ENCODE measurements around the gene GARRE1. TPM values are rescaled to one million over a fixed set of nuclear protein-coding genes. Genes with fewer than 3 reads are reported as not detected.

GARRE1 gene
- total and polyA plus RNA-seq, 4 donors: 24.6 to 31.5 (median 26.3) TPM

- no peaks in the 10 kb centered on the region for H3K9me3 ChIP-seq (ENCODE audit: control insufficient read depth, insufficient read depth, low read length)
- WGBS (ENCODE audit: insufficient coverage): 96% methylated on average over 4 of the region's 18 CpGs
- no peaks in the 10 kb centered on the region for H3K27me3 ChIP-seq (ENCODE audit: control insufficient read depth, insufficient read depth, low read length)
- peak in 2 of 6 donors; percentile 28 to 52 for DNase-seq (ENCODE audit: low read depth in 4 of 6, low spot score in 6 of 6)
- H3K36me3 ChIP-seq (ENCODE audit: control insufficient read depth, insufficient read depth, low read length): peaks cover 33% of the 10 kb centered on the region
- H3K4me3 ChIP-seq (ENCODE audit: low read depth, low read length): no peak overlapping the region
- H3K4me1 ChIP-seq (ENCODE audit: control insufficient read depth, insufficient read depth, low read length): no peaks in the 10 kb centered on the region
- no peak overlapping the region for H3K27ac ChIP-seq (ENCODE audit: low read depth, low read length)
Measured at GRCh38 chr19:34217952-34218817, 36.2 kb upstream of the GARRE1 start.

- Histone ChIP-seq H3K4me3 (ENCODE audit: low read depth, low read length) (no peak overlapping the region), H3K4me1 (ENCODE audit: control insufficient read depth, insufficient read depth, low read length) (no peaks in the 10 kb centered on the region), H3K27ac (ENCODE audit: low read depth, low read length) (no peak overlapping the region), H3K27me3 (ENCODE audit: control insufficient read depth, insufficient read depth, low read length) (no peaks in the 10 kb centered on the region), H3K36me3 (ENCODE audit: control insufficient read depth, insufficient read depth, low read length) (peaks cover 34% of the 10 kb centered on the region), H3K9me3 (ENCODE audit: control insufficient read depth, insufficient read depth, low read length) (no peaks in the 10 kb centered on the region)
- DNase-seq (ENCODE audit: low read depth in 4 of 6, low spot score in 6 of 6): no peak
- no CpG with 5 or more reads among the region's 2 CpGs for WGBS (ENCODE audit: insufficient coverage)
Measured at GRCh38 chr19:34218818-34219164, 35.6 kb upstream of the GARRE1 start.

- WGBS (ENCODE audit: insufficient coverage): no CpG with 5 or more reads among the region's 4 CpGs
Measured at GRCh38 chr19:34220472-34221063, 33.8 kb upstream of the GARRE1 start.

GRCh38 chr19:34222386-34222785, 32.0 kb upstream of the GARRE1 start:
- no peak for DNase-seq (ENCODE audit: low read depth in 4 of 6, low spot score in 6 of 6)
- Histone ChIP-seq H3K27me3 (ENCODE audit: control insufficient read depth, insufficient read depth, low read length) (no peaks in the 10 kb centered on the region), H3K4me3 (ENCODE audit: low read depth, low read length) (no peak overlapping the region), H3K27ac (ENCODE audit: low read depth, low read length) (no peak overlapping the region), H3K36me3 (ENCODE audit: control insufficient read depth, insufficient read depth, low read length) (peaks cover 45% of the 10 kb centered on the region), H3K4me1 (ENCODE audit: control insufficient read depth, insufficient read depth, low read length) (no peaks in the 10 kb centered on the region), H3K9me3 (ENCODE audit: control insufficient read depth, insufficient read depth, low read length) (no peaks in the 10 kb centered on the region)
- 100% methylated on average over 1 of the region's 1 CpG for WGBS (ENCODE audit: insufficient coverage)

More at GRCh38 chr19:34220472-34221063, 33.8 kb upstream of the GARRE1 start:
- Histone ChIP-seq H3K27ac (ENCODE audit: low read depth, low read length) (no peak overlapping the region), H3K36me3 (ENCODE audit: control insufficient read depth, insufficient read depth, low read length) (peaks cover 42% of the 10 kb centered on the region), H3K9me3 (ENCODE audit: control insufficient read depth, insufficient read depth, low read length) (no peaks in the 10 kb centered on the region), H3K27me3 (ENCODE audit: control insufficient read depth, insufficient read depth, low read length) (no peaks in the 10 kb centered on the region), H3K4me1 (ENCODE audit: control insufficient read depth, insufficient read depth, low read length) (no peaks in the 10 kb centered on the region), H3K4me3 (ENCODE audit: low read depth, low read length) (no peak overlapping the region)
- peak in 3 of 6 donors; percentile 47 to 82 (median 76) for DNase-seq (ENCODE audit: low read depth in 4 of 6, low spot score in 6 of 6)

- DNase-seq (ENCODE audit: low read depth in 4 of 6, low spot score in 6 of 6): no peak
- no peak overlapping the region for H3K27ac ChIP-seq (ENCODE audit: low read depth, low read length)
- peaks cover 43% of the 10 kb centered on the region for H3K36me3 ChIP-seq (ENCODE audit: control insufficient read depth, insufficient read depth, low read length)
- H3K9me3 ChIP-seq (ENCODE audit: control insufficient read depth, insufficient read depth, low read length): no peaks in the 10 kb centered on the region
- WGBS (ENCODE audit: insufficient coverage): no CpG with 5 or more reads among the region's 2 CpGs
- no peaks in the 10 kb centered on the region for H3K4me1 ChIP-seq (ENCODE audit: control insufficient read depth, insufficient read depth, low read length)
- no peak overlapping the region for H3K4me3 ChIP-seq (ENCODE audit: low read depth, low read length)
- H3K27me3 ChIP-seq (ENCODE audit: control insufficient read depth, insufficient read depth, low read length): no peaks in the 10 kb centered on the region
Measured at GRCh38 chr19:34224996-34225658, 29.2 kb upstream of the GARRE1 start.

- DNase-seq (ENCODE audit: low read depth in 4 of 6, low spot score in 6 of 6): no peak
- H3K36me3 ChIP-seq (ENCODE audit: control insufficient read depth, insufficient read depth, low read length): peaks cover 43% of the 10 kb centered on the region
- no peak overlapping the region for H3K27ac ChIP-seq (ENCODE audit: low read depth, low read length)
- no peaks in the 10 kb centered on the region for H3K27me3 ChIP-seq (ENCODE audit: control insufficient read depth, insufficient read depth, low read length)
- no peak overlapping the region for H3K4me3 ChIP-seq (ENCODE audit: low read depth, low read length)
- no peaks in the 10 kb centered on the region for H3K9me3 ChIP-seq (ENCODE audit: control insufficient read depth, insufficient read depth, low read length)
- H3K4me1 ChIP-seq (ENCODE audit: control insufficient read depth, insufficient read depth, low read length): no peaks in the 10 kb centered on the region
Measured at GRCh38 chr19:34225659-34226015, 28.7 kb upstream of the GARRE1 start.

GRCh38 chr19:34226036-34226435, 28.3 kb upstream of the GARRE1 start:
- Histone ChIP-seq H3K27ac (ENCODE audit: low read depth, low read length) (no peak overlapping the region), H3K27me3 (ENCODE audit: control insufficient read depth, insufficient read depth, low read length) (no peaks in the 10 kb centered on the region), H3K36me3 (ENCODE audit: control insufficient read depth, insufficient read depth, low read length) (peaks cover 41% of the 10 kb centered on the region), H3K4me1 (ENCODE audit: control insufficient read depth, insufficient read depth, low read length) (no peaks in the 10 kb centered on the region), H3K9me3 (ENCODE audit: control insufficient read depth, insufficient read depth, low read length) (no peaks in the 10 kb centered on the region), H3K4me3 (ENCODE audit: low read depth, low read length) (no peak overlapping the region)
- 100% methylated on average over 1 of the region's 2 CpGs for WGBS (ENCODE audit: insufficient coverage)
- DNase-seq (ENCODE audit: low read depth in 4 of 6, low spot score in 6 of 6): no peak

GRCh38 chr19:34228347-34228746, 26.0 kb upstream of the GARRE1 start:
- Histone ChIP-seq H3K27me3 (ENCODE audit: control insufficient read depth, insufficient read depth, low read length) (no peaks in the 10 kb centered on the region), H3K9me3 (ENCODE audit: control insufficient read depth, insufficient read depth, low read length) (no peaks in the 10 kb centered on the region), H3K4me1 (ENCODE audit: control insufficient read depth, insufficient read depth, low read length) (peaks cover 8% of the 10 kb centered on the region), H3K4me3 (ENCODE audit: low read depth, low read length) (no peak overlapping the region), H3K36me3 (ENCODE audit: control insufficient read depth, insufficient read depth, low read length) (peaks cover 26% of the 10 kb centered on the region), H3K27ac (ENCODE audit: low read depth, low read length) (no peak overlapping the region)
- no peak for DNase-seq (ENCODE audit: low read depth in 4 of 6, low spot score in 6 of 6)
- WGBS (ENCODE audit: insufficient coverage): no CpG with 5 or more reads among the region's 1 CpG

GRCh38 chr19:34228762-34229161, 25.6 kb upstream of the GARRE1 start:
- Histone ChIP-seq H3K36me3 (ENCODE audit: control insufficient read depth, insufficient read depth, low read length) (peaks cover 24% of the 10 kb centered on the region), H3K4me1 (ENCODE audit: control insufficient read depth, insufficient read depth, low read length) (peaks cover 8% of the 10 kb centered on the region), H3K4me3 (ENCODE audit: low read depth, low read length) (no peak overlapping the region), H3K27me3 (ENCODE audit: control insufficient read depth, insufficient read depth, low read length) (no peaks in the 10 kb centered on the region), H3K9me3 (ENCODE audit: control insufficient read depth, insufficient read depth, low read length) (no peaks in the 10 kb centered on the region), H3K27ac (ENCODE audit: low read depth, low read length) (no peak overlapping the region)
- no CpG with 5 or more reads among the region's 3 CpGs for WGBS (ENCODE audit: insufficient coverage)
- peak in 1 of 6 donors; percentile 20 for DNase-seq (ENCODE audit: low read depth in 4 of 6, low spot score in 6 of 6)
